GM23248 (cell line): ENCODE results near the gene C8G. TPM values are rescaled to one million over a fixed set of nuclear protein-coding genes. Genes with fewer than 3 reads are reported as not detected.

Experiments
- DNase-seq: peaks from one replicate; pipeline ENCODE4 v3.0.0-alpha.2; 2015
- H2AFZ ChIP-seq: fragments of 200-600 bp; sonication (generic); 2 replicates; pipeline ENCODE4 v1.6.1; 2016; ENCODE audit warnings: antibody characterized with exemption
- H3F3A ChIP-seq: fragments of 200-600 bp; sonication (generic); 2 replicates; pipeline ENCODE4 v1.6.1; 2016; ENCODE audit warnings: mild to moderate bottlenecking, antibody characterized with exemption, mixed run types; ENCODE audit not compliant: insufficient read depth
- H3K27ac ChIP-seq: fragments of 200-600 bp; sonication (generic); 2 replicates; pipeline ENCODE4 v1.5.1; 2016; ENCODE audit warnings: mild to moderate bottlenecking
- H3K27me3 ChIP-seq: fragments of 200-600 bp; sonication (generic); replicated peaks from 2 replicates; pipeline ENCODE4 v1.6.1; 2016; ENCODE audit warnings: mild to moderate bottlenecking; ENCODE audit not compliant: insufficient read depth
- H3K36me3 ChIP-seq: fragments of 200-600 bp; sonication (generic); 2 replicates; pipeline ENCODE4 v1.6.1; 2016; ENCODE audit warnings: low read depth, mild to moderate bottlenecking
- H3K4me1 ChIP-seq: fragments of 200-600 bp; sonication (generic); 2 replicates; pipeline ENCODE4 v1.6.1; 2016; ENCODE audit warnings: mild to moderate bottlenecking; ENCODE audit not compliant: insufficient read depth
- H3K4me2 ChIP-seq: fragments of 200-600 bp; sonication (generic); one replicate; pipeline ENCODE4 v1.6.1; 2016; ENCODE audit warnings: mild to moderate bottlenecking; ENCODE audit not compliant: unreplicated experiment
- H3K4me3 ChIP-seq: fragments of 200-600 bp; sonication (generic); 2 replicates; pipeline ENCODE4 v1.5.1; 2016; ENCODE audit warnings: mild to moderate bottlenecking
- H3K79me2 ChIP-seq: fragments of 200-600 bp; sonication (generic); 2 replicates; pipeline ENCODE4 v1.6.1; 2016; ENCODE audit warnings: mild to moderate bottlenecking; ENCODE audit not compliant: insufficient read depth
- H3K9ac ChIP-seq: fragments of 200-600 bp; sonication (generic); 2 replicates; pipeline ENCODE4 v1.6.1; 2016; ENCODE audit warnings: mild to moderate bottlenecking
- H3K9me2 ChIP-seq: fragments of 200-600 bp; sonication (generic); 2 replicates; pipeline ENCODE4 v1.6.1; 2016; ENCODE audit warnings: mixed run types, mild to moderate bottlenecking, moderate library complexity; ENCODE audit not compliant: insufficient read depth
- H3K9me3 ChIP-seq: fragments of 200-600 bp; sonication (generic); one replicate; pipeline ENCODE4 v1.6.1; 2017; ENCODE audit warnings: low read depth
- H4K20me1 ChIP-seq: fragments of 200-600 bp; sonication (generic); 2 replicates; pipeline ENCODE4 v1.6.0; 2016; ENCODE audit not compliant: insufficient read depth
- EZH2 ChIP-seq: fragments of 200-600 bp; sonication (generic); IDR thresholded peaks from 2 replicates; pipeline ENCODE4 v1.6.1; 2018; ENCODE audit warnings: antibody characterized with exemption, mild to moderate bottlenecking; ENCODE audit not compliant: insufficient read depth, poor library complexity, severe bottlenecking
- EZH2phosphoT487 ChIP-seq: fragments of 200-600 bp; sonication (generic); IDR thresholded peaks from 2 replicates; pipeline ENCODE4 v1.6.1; 2018; ENCODE audit warnings: antibody characterized with exemption, moderate library complexity, mild to moderate bottlenecking, low read depth; ENCODE audit not compliant: insufficient read depth
- WGBS, 2 experiments: methylation state at CpG; one replicate each; pipeline ENCODE4 v1.1.6; 2015 to 2017; ENCODE audit warnings: low lambda C conversion rate in 2 of 2, low coverage in 1 of 2; ENCODE audit errors: missing lambda C conversion rate in 2 of 2; 5-methylcytosine and 5-hydroxymethylcytosine counted together
- in situ Hi-C: fragments of 300-500 bp; cut with MboI; formaldehyde crosslinking; loops from 2 replicates; pipeline ENCODE4 v1.15.0; 2020
- polyA plus RNA-seq: library from polyadenylated mRNA; unstranded; fragments of >200 nt; fragmentation: Nextera tagmentation; extraction: Ambion mirVana; gene quantifications from 2 replicates; pipeline ENCODE4 v1.2.1, GENCODE V29; 2016
- total RNA-seq: library from RNA; depleted of rRNA; stranded (reverse); fragments of >200 nt; shearing (Covaris generic); gene quantifications from 2 replicates; pipeline ENCODE4 v1.2.3, GENCODE V29; 2014

C8G gene
- total and polyA plus RNA-seq, 2 experiments from 2014 or later: 0.49 TPM; not detected in 1

- peaks cover 43% of the 10 kb centered on the region for H3K79me2 ChIP-seq
- no peak overlapping the region for H3K9ac ChIP-seq
- peaks cover 19% of the 10 kb centered on the region for H3K4me1 ChIP-seq
- peaks cover 11% of the 10 kb centered on the region for H3F3A ChIP-seq
- in situ Hi-C loops: no loop called here
- H3K36me3 ChIP-seq: peaks cover 3% of the 10 kb centered on the region; the same call in 1 of the 2 replicates
- no peaks in the 10 kb centered on the region for H3K27me3 ChIP-seq
- no peaks in the 10 kb centered on the region for H3K9me2 ChIP-seq
- no peak overlapping the region for H3K4me2 ChIP-seq
- no peak for TF ChIP-seq EZH2
- TF ChIP-seq EZH2phosphoT487: no peak
- no peak overlapping the region for H2AFZ ChIP-seq
- H3K27ac ChIP-seq: no peak overlapping the region
- no peaks in the 10 kb centered on the region for H3K9me3 ChIP-seq
- no peak for DNase-seq
- no peaks in the 10 kb centered on the region for H4K20me1 ChIP-seq
- no peak overlapping the region for H3K4me3 ChIP-seq
- 89 to 90% methylated on average over 10 of the region's 10 CpGs for WGBS, 2 experiments
Observed at GRCh38 chr9:136900556-136900955, 44.5 kb upstream of the C8G start.

GRCh38 chr9:136900988-136901515 lies 44.0 kb upstream of the C8G start:
- Histone ChIP-seq H4K20me1 (no peaks in the 10 kb centered on the region), H3F3A (peaks cover 11% of the 10 kb centered on the region), H3K4me3 (no peak overlapping the region), H3K9ac (peak overlapping the region; percentile 64), H3K9me3 (no peaks in the 10 kb centered on the region), H3K79me2 (peaks cover 38% of the 10 kb centered on the region), H3K9me2 (no peaks in the 10 kb centered on the region), H3K27me3 (no peaks in the 10 kb centered on the region), H2AFZ (peak overlapping the region; percentile 26), H3K27ac (peak overlapping the region; percentile 67), H3K4me1 (peaks cover 19% of the 10 kb centered on the region), H3K36me3 (peaks cover 3% of the 10 kb centered on the region; the same call in 1 of the 2 replicates), H3K4me2 (peak overlapping the region; percentile 30)
- no peak for DNase-seq
- 73 to 76% methylated on average over 13 of the region's 13 CpGs for WGBS, 2 experiments
- in situ Hi-C loops: no loop called here
- TF ChIP-seq EZH2: no peak
- no peak for TF ChIP-seq EZH2phosphoT487

GRCh38 chr9:136901516-136902258 lies 43.4 kb upstream of the C8G start:
- Histone ChIP-seq H3K36me3 (peaks cover 3% of the 10 kb centered on the region; the same call in 1 of the 2 replicates), H4K20me1 (no peaks in the 10 kb centered on the region), H3K4me3 (no peak overlapping the region), H3F3A (peaks cover 11% of the 10 kb centered on the region), H2AFZ (peak overlapping the region; percentile 26), H3K4me1 (peaks cover 19% of the 10 kb centered on the region), H3K4me2 (peak overlapping the region; percentile 30), H3K27ac (peak overlapping the region; percentile 67), H3K9ac (peak overlapping the region; percentile 64), H3K79me2 (peaks cover 31% of the 10 kb centered on the region), H3K27me3 (no peaks in the 10 kb centered on the region), H3K9me3 (no peaks in the 10 kb centered on the region), H3K9me2 (no peaks in the 10 kb centered on the region)
- TF ChIP-seq EZH2phosphoT487: no peak
- TF ChIP-seq EZH2: no peak
- 39 to 41% methylated on average over 20 of the region's 20 CpGs for WGBS, 2 experiments
- in situ Hi-C loops: no loop called here
- peak; percentile 70 for DNase-seq

GRCh38 chr9:136902259-136902821 lies 42.7 kb upstream of the C8G start:
- peaks cover 11% of the 10 kb centered on the region for H3F3A ChIP-seq
- in situ Hi-C loops: no loop called here
- 40 to 47% methylated on average over 12 to 15 of the region's 15 CpGs for WGBS, 2 experiments
- no peak overlapping the region for H2AFZ ChIP-seq
- no peak overlapping the region for H3K4me3 ChIP-seq
- H3K27me3 ChIP-seq: no peaks in the 10 kb centered on the region
- DNase-seq: peak; percentile 84
- peaks cover 19% of the 10 kb centered on the region for H3K4me1 ChIP-seq
- H3K4me2 ChIP-seq: peak overlapping the region; percentile 30
- TF ChIP-seq EZH2: no peak
- TF ChIP-seq EZH2phosphoT487: no peak
- H3K79me2 ChIP-seq: peaks cover 25% of the 10 kb centered on the region
- H4K20me1 ChIP-seq: no peaks in the 10 kb centered on the region
- no peaks in the 10 kb centered on the region for H3K9me2 ChIP-seq
- no peaks in the 10 kb centered on the region for H3K9me3 ChIP-seq
- peak overlapping the region; percentile 64 for H3K9ac ChIP-seq
- H3K36me3 ChIP-seq: peaks cover 3% of the 10 kb centered on the region; the same call in 1 of the 2 replicates
- peak overlapping the region; percentile 67 for H3K27ac ChIP-seq
